Stimulated activated memory B cell treated with anti-CD40 and anti-IgM and Interleukin-4, amounts not matched to agents 10 μg/mL and 1 μg/mL and 100 μg/mL, for 72 hours (primary cell): ENCODE data around the gene METTL23.
"Not testable (repeated sequence)": the region's sequence is repeated elsewhere in the genome, so short reads cannot be mapped to it uniquely, and the experiment has no call there.

Experiments
- ATAC-seq: fragments of 150-1000 bp; cut with Tn5 transposase; 2 replicates; pipeline ENCODE4 v1.10.0; 2021
- H3K27ac Mint-ChIP-seq: one replicate; pipeline ENCODE4 v1.8.0; 2022; ENCODE audit warnings: mild to moderate bottlenecking, mixed read lengths
- H3K27me3 Mint-ChIP-seq: one replicate; pipeline ENCODE4 v1.8.0; 2022; ENCODE audit warnings: mixed read lengths
- H3K36me3 Mint-ChIP-seq: one replicate; pipeline ENCODE4 v1.8.0; 2022; ENCODE audit warnings: mixed read lengths
- H3K4me1 Mint-ChIP-seq: one replicate; pipeline ENCODE4 v1.8.0; 2022; ENCODE audit warnings: mixed read lengths
- H3K4me3 Mint-ChIP-seq: one replicate; pipeline ENCODE4 v1.8.0; 2022; ENCODE audit warnings: mild to moderate bottlenecking, moderate library complexity, mixed read lengths
- H3K9me3 Mint-ChIP-seq: one replicate; pipeline ENCODE4 v1.8.0; 2022; ENCODE audit warnings: mixed read lengths

Gene METTL23

DNA sequence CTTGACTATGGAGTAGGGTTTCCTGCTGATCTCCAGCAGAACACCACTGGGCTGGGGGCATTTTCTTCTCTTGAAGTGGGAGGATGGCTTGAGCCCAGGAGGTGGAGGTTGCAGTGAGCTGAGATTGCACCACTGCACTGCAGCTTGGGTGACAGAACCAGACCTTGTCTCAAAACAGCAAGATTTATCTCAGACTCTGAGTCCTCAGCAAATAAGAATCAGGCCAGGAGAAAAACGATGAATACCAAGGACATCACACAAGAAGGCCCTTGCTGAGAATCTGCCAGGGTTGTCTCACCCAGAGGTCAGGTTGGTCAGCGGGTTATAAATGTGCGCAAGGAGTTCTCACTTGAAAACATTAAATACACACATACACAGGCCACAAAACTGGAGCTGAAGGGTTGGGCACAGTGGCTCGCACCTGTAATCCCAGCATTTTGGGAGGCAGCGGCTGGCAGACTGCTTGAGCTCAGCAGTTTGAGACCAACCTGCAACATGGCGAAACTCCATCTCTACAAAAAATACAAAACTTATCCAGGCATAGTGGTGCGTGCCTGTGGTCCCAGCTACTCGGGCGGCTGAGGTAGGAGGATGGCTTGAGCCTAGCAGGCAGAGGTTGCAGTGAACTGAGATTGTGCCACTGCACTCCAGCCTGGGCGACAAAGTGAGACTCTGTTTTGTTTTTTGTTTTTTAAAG lies 23.6 kb upstream of the METTL23 start:
- Mint-ChIP-seq H3K27me3 (peaks cover 12% of the 10 kb centered on the region), H3K36me3 (no peaks in the 10 kb centered on the region), H3K4me1 (peaks cover 6% of the 10 kb centered on the region), H3K27ac (no peak overlapping the region), H3K9me3 (no peaks in the 10 kb centered on the region), H3K4me3 (no peak overlapping the region)
- ATAC-seq, result no peak

DNA sequence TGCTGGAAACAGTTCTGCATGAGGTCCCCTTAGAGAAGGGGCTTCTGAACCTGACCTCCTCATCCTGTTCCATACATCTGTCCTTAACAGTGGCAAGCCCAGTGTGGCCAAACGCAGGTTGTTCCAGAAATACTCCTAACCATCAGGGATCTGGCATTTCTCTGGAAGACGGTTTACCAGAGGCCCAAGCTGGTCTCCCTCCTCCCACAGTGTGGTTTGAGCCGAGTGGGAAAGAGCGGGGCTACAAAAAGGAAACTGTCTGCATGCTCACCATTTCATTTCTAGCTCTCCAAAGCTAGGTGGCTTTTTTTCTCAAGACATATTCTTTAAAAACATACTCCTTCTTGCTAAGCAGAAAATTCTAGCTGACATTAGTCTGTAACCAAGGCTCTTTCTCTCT lies 21.8 kb upstream of the METTL23 start:
- ATAC-seq, result no peak
- Mint-ChIP-seq H3K27me3 (no peaks in the 10 kb centered on the region), H3K4me1 (peaks cover 14% of the 10 kb centered on the region), H3K9me3 (no peaks in the 10 kb centered on the region), H3K27ac (no peak overlapping the region), H3K4me3 (no peak overlapping the region), H3K36me3 (no peaks in the 10 kb centered on the region)

DNA sequence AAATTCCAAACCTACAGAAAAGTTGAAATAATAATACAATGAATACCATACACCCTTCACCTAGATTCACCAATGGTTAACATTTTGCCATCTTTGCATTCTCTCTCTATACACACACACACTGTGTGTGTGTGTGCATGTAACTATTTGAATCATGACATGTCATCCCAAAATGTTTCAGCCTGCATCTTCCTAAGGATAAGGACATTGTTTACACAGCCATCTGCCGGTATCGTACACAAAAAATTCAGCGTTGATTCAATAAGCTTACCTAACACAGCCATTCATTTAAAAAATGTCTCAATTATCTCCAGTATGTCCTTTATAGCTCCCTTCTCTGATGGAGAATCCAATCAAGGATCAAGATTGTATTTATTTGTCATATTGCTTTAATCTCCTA lies 19.8 kb upstream of the METTL23 start:
- Mint-ChIP-seq H3K27ac (no peak overlapping the region), H3K27me3 (no peaks in the 10 kb centered on the region), H3K36me3 (no peaks in the 10 kb centered on the region), H3K9me3 (no peaks in the 10 kb centered on the region), H3K4me3 (no peak overlapping the region), H3K4me1 (peaks cover 14% of the 10 kb centered on the region)
- ATAC-seq, result no peak

DNA sequence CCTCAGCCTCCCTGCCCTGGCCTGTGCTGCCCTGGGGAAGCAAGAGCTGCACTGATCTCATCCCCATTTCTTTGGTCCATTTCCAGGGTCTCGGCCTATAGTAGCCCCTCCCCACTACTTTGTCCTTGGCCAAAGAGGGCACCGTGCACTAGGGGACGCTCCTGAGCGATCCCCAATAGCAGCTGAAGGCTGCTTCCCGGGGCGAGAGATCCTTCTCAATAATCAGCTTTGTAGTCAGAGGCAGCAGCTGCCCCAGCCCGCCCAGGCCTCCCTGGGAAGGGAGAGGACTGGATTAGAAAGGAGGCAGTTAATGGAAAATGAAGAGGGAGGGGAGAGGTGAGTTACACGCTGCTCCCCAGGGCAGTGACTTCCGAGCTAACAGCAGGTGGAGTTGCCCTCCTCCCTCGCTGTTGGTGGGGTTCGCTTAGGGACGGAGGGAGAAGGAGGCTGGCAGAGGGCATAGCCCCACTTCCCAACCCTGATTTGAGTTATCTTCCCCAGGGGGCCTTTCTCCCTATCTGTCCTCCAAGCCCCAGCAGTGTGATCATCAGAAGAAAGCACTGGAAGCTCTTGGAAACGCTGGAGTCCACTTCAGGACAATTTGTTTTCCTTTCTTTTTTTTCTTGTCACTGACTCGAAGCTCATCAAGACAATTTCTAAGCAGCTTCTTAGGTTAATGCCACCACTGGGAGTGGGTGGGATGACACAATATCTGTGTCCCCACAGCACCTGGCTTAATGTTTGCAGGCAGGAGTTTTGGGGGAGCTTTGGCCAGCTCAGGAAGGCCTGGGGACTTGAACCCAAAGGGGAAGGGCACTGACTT lies 18.4 kb upstream of the METTL23 start:
- no peak overlapping the region for H3K4me3 Mint-ChIP-seq
- H3K9me3 Mint-ChIP-seq, result no peaks in the 10 kb centered on the region
- no peak for ATAC-seq

DNA sequence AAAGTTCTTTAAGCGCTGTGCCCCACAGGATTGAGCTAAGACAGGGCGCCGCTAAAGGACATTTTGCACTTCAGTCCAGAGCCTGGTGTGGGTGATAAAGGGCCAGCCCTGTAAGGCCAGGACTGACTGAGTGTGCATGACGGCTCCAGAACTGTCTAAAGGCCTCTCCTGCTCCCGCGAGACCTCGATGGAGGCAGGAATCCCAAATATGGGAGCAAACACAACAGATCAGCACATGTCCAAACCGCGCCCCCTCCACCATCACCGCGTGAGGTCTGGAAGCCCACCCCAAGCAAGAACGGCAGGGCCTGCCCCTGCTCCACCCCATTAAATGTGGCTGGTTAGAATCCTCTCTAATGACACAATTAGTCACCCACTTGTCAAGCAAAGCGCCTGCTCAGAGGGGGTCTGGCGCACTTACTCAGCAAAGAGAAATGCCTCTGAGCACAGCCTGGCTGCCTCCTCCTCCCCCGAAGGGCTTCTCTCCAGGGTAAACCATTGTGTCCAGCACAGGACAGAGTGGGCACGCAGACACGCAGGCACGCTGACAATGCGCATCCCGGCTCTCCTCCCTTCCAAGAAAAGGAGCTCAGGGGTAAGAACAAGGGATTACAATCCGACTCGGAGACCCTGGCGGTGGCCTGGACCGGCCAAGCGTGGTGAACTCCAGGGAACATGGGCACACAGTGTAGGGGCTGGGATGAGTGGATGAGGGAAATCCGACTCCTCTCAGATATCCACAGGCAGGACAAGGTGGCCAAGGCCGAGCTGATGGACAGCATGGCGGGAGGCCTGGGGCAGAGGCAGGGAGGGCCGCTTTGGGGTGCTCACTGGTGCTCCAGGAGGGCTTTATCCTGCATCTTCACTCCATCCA lies 17.3 kb upstream of the METTL23 start:
- H3K27me3 Mint-ChIP-seq, result no peaks in the 10 kb centered on the region
- H3K27ac Mint-ChIP-seq, result no peak overlapping the region
- peak overlapping the region; percentile 44 for H3K4me3 Mint-ChIP-seq
- peaks cover 16% of the 10 kb centered on the region for H3K36me3 Mint-ChIP-seq
- no peaks in the 10 kb centered on the region for H3K9me3 Mint-ChIP-seq
- H3K4me1 Mint-ChIP-seq, result peaks cover 17% of the 10 kb centered on the region
- no peak for ATAC-seq

More for the DNA sequence above, 18.4 kb upstream of the METTL23 start:
- H3K27me3 Mint-ChIP-seq, result no peaks in the 10 kb centered on the region
- no peak overlapping the region for H3K27ac Mint-ChIP-seq
- peaks cover 5% of the 10 kb centered on the region for H3K36me3 Mint-ChIP-seq
- H3K4me1 Mint-ChIP-seq, result peaks cover 14% of the 10 kb centered on the region

DNA sequence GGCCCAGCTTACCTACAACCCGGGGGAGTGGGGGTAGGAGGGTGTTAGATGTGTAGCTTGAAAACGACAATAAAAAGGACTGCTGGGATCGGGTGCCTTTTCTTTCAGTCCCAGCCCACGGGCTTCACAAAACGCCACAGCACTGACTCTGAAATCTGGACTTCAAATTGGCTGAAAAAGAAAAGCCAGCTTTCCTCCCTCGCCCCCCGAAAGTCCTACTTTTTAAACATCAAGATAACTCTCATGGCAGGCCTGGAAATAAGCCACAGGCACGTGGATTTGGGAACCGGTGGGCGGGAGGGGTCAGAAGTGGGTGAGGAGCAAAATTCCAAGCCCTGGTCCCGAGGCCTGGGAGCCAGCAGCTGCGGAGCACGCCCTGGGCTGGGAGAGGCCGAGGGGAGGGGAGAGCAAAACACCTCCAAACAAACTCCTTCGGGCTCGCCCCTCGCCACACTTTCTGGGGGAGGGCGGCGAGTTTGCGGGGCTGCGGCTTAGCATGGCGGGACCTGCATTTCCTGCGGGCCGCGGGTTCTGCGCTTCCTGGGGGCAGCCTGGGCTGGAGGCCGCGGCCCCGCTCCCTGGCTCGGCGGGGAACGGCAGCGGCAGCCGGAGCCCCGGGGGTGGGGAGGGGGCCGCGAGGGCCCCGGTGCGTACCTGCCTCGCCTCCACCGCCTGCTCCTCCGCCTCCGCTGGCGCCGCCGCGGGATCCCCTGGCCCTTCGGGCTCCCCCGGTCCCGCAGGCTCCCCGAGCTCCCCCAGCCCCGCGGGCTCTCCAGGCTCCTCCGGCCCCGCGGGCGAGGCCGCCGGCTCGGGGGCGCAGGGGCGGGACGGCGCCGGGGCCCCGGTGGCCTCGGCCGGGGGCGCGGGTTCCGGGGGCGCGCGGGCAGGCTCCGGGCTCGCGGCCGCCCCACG lies 16.4 kb upstream of the METTL23 start:
- H3K27me3 Mint-ChIP-seq, H3K27ac Mint-ChIP-seq, H3K9me3 Mint-ChIP-seq: not testable (repeated sequence)
- Mint-ChIP-seq H3K4me3 (peak overlapping the region; percentile 44), H3K36me3 (peaks cover 25% of the 10 kb centered on the region), H3K4me1 (peaks cover 26% of the 10 kb centered on the region)
- peak; percentile 64 for ATAC-seq

DNA sequence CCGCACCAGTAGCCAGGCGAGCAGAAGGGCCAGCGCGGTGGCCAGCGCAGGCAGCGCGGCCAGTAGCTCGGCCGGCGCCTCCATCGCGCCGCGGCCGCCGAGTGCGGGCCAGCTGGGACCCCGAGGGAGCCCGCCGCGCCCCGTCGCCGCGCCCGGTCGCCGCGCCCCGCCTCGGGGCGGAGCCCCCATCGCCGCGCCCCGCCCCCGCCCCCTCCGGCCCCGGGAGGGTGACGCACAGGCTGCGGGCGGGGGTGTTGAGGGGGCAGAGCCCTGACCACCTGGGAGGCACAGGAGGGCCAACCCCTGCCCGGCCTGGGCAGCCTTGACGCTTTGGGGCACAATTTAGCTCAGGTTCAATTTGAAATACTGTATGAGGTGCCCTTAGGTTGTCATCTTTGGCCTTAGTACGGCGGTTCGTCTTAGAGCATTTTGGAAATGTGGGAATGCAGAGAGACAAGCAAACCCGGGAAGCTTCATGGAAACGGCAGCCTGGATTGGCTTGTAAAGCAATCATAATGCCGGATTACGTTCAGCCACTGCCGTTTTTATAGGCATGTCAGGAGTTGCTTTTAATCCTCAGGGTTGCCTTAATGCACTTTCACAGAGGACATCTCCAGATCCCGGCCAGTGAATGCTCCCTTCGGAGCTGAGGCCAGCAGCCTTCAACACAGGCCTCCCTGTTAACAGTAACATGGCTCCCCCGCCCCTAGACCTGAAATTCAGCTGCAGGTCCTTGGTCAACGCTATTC lies 15.6 kb upstream of the METTL23 start, which contains the start of gene MXRA7:
MXRA7 (minus strand) TSS at position 103 of the 749 bp plus-strand sequence; CDS start at position 84, 19 bp downstream.
- Mint-ChIP-seq H3K27me3 (no peaks in the 10 kb centered on the region), H3K9me3 (no peaks in the 10 kb centered on the region), H3K4me3 (peak within 1 kb of the TSS; percentile 61), H3K4me1 (peaks cover 35% of the 10 kb centered on the region), H3K27ac (no peak within 1 kb of the TSS), H3K36me3 (peaks cover 33% of the 10 kb centered on the region)
- ATAC-seq, result peak; percentile 84

DNA sequence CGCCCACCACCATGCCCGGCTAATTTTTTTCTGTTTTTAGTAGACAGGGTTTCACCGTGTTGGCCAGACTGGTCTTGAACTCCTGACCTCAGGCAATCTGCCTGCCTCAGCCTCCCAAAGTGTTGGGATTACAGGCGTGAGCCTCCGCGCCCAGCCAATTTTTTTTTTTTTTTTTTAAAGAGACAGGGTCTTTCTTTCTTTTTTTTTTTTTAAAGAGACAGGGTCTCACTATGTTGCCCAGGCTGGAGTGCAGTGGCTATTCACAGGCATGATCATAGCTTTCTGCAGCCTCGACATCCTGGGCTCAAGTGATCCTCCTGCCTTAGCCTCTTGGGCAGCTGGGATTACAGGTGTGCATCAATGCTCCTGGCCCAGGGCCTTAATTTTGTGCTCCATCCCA lies 14.3 kb upstream of the METTL23 start:
- not testable (repeated sequence) for H3K27me3 Mint-ChIP-seq, H3K9me3 Mint-ChIP-seq, H3K27ac Mint-ChIP-seq, H3K4me3 Mint-ChIP-seq, ATAC-seq
- H3K4me1 Mint-ChIP-seq, result peaks cover 41% of the 10 kb centered on the region
- peaks cover 46% of the 10 kb centered on the region for H3K36me3 Mint-ChIP-seq

DNA sequence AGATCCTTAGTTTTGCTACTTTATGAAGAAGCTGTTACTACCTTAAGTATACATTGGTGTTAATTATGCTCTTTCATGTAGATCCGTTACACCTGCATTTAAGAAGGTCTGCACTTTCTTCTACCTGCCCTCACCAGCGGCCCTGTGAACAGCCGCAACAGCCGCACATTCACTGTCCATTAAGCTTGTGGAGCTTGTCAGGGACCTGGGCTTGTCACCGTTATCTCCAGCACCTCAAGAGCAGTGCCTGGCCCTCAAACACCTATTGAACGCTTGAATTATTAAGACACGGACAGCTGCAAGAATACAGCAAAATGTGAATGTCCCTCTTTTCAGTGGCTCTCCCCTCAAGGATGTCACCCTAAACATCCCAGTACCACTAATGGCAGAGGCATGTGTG lies 12.9 kb upstream of the METTL23 start:
- Mint-ChIP-seq H3K36me3 (peaks cover 52% of the 10 kb centered on the region), H3K27ac (no peak overlapping the region), H3K4me1 (peaks cover 41% of the 10 kb centered on the region), H3K9me3 (no peaks in the 10 kb centered on the region), H3K4me3 (no peak overlapping the region), H3K27me3 (no peaks in the 10 kb centered on the region)
- no peak for ATAC-seq

DNA sequence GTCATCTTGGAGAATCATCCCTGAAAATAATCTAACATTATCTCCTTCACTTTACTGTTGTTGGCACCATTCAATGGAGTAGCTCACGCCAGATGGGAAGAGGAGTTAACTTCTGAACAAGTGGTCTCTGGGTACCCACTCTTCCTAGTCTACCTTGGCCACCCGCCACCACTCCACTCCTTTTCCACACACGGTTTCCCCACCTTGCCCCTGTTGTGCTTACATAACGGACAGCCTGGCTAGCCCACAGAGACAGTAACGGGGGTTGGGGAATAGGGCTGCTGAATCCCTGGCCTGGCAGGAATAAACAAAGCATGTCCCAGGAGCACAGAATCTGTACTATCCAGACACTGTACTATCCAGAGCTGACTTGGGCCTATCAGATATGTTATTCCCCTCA lies 12.3 kb upstream of the METTL23 start:
- no peak overlapping the region for H3K4me3 Mint-ChIP-seq
- H3K27ac Mint-ChIP-seq, result no peak overlapping the region
- H3K27me3 Mint-ChIP-seq, result no peaks in the 10 kb centered on the region
- no peak for ATAC-seq
- no peaks in the 10 kb centered on the region for H3K9me3 Mint-ChIP-seq
- H3K4me1 Mint-ChIP-seq, result peaks cover 38% of the 10 kb centered on the region
- H3K36me3 Mint-ChIP-seq, result peaks cover 55% of the 10 kb centered on the region

DNA sequence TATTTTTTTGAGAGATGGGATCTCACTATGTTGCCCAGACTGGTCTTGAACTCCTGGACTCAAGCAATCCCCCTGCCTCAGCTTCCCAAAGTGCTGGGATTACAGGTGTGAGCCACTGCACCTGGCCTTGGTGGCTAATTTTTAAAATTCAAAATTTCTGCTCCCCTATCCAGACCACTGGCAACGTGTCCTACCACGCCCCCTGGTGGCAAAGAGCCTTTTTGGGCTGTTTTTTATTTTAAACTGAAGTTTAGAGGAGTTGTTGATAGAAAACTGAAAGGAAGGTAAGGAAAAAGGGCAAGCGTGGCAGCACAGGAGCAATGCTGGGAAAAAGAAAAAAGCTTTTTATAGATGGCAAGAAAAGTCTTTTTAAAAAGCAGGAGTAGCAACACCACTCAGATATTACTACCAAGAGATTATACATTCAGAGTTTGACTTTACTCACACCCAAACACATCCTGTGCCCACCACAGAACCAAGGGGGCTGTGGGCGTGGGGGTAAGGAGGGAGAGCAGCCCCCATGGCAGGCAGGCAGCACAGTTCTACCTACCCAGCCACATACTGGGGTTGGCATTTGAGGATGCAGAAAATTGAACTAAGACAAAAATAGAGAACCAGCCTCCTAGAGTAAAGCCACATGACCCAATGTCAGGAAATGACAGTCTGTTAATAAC lies 11.7 kb upstream of the METTL23 start:
- ATAC-seq, result peak; percentile 63
- peaks cover 59% of the 10 kb centered on the region for H3K36me3 Mint-ChIP-seq
- H3K27me3 Mint-ChIP-seq, result no peaks in the 10 kb centered on the region
- H3K27ac Mint-ChIP-seq, result peak overlapping the region; percentile 80
- no peaks in the 10 kb centered on the region for H3K9me3 Mint-ChIP-seq
- H3K4me3 Mint-ChIP-seq, result peak overlapping the region; percentile 1
- peaks cover 33% of the 10 kb centered on the region for H3K4me1 Mint-ChIP-seq

DNA sequence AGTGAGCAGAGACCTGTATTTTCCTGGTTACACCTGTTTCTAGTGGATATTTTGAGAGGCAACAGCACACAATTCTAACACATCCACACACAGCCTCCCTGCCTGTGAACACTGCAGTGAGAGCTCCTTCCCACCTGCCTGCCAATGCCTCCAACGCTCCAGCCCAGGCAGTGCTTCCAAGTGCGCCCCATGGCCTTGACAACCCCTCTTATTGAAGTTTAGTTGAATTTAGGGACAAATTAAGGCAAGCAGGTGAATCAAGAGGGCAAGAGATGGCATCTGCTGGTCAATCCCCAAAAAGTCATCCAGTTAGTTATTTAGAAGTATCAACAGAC lies 11.2 kb upstream of the METTL23 start:
- Mint-ChIP-seq H3K27me3 (no peaks in the 10 kb centered on the region), H3K4me1 (peaks cover 34% of the 10 kb centered on the region), H3K4me3 (peak overlapping the region; percentile 1), H3K36me3 (peaks cover 64% of the 10 kb centered on the region), H3K9me3 (no peaks in the 10 kb centered on the region), H3K27ac (peak overlapping the region; percentile 80)
- ATAC-seq, result no peak

DNA sequence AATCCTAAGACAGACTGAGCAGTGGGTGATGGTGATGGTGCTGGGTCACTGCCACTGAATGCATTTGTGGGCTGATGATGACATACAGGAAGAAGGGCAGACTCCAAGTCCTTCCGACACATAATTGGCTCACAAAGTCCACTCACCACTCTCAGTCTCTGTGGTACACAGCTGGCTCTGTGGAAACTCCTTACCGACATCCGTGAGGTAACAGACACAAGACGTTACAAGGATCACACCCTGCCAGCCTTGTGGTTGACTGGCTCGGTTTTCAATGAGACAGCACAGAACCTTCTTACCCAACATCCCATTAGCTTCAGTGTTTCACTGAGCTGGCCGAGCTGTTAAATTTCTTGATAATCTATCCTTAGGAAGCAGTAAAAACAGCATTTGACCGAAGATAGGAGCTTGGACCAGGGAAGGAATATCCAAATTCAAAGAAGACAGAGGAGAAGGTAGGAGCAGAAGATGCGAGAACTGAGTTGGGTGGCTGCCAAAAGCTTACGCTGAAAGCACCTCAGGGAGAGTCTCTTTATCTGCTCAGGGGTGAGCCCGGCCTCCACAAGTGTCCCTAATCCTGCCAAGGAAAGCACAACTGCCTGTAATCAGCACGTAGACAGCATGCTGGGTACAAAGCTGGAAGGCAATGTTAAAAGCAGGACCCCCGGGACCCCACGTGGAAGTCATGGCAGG lies 10.3 kb upstream of the METTL23 start:
- Mint-ChIP-seq H3K36me3 (peaks cover 72% of the 10 kb centered on the region), H3K4me3 (no peak overlapping the region), H3K4me1 (peaks cover 36% of the 10 kb centered on the region), H3K27me3 (no peaks in the 10 kb centered on the region), H3K27ac (peak overlapping the region; percentile 80), H3K9me3 (no peaks in the 10 kb centered on the region)
- ATAC-seq, result peak; percentile 56
